Tibial nerve (tissue), 4 donors: ENCODE measurements around the gene SLC13A4. TPM values are rescaled to one million over a fixed set of nuclear protein-coding genes. Genes with fewer than 3 reads are reported as not detected.
"Not testable (repeated sequence)": the region's sequence is repeated elsewhere in the genome, so short reads cannot be mapped to it uniquely, and the experiment has no call there.

ENCODE experiments used
- DNase-seq, 2 donors: peaks; one replicate each; pipeline ENCODE4 v3.0.0-alpha.2; 2019; ENCODE audit warnings: low spot score in 2 of 2
- H3K27ac ChIP-seq, 4 donors: fragments of 200-600 bp; sonication (generic) in 3 of 4; one replicate each; pipeline ENCODE4 v1.5.1; 2017 to 2019; ENCODE audit warnings: mild to moderate bottlenecking in 1 of 4
- H3K27me3 ChIP-seq, 2 donors: fragments of 200-600 bp; sonication (generic) in 1 of 2; one replicate each; pipeline versions ENCODE4 v1.5.1 to v1.6.0; 2017 to 2019
- H3K36me3 ChIP-seq, 3 donors: fragments of 200-600 bp; sonication (generic); one replicate each; pipeline ENCODE4 v1.5.1; 2018 to 2019
- H3K4me1 ChIP-seq, 4 donors: fragments of 200-600 bp; sonication (generic) in 3 of 4; one replicate each; pipeline ENCODE4 v1.5.1; 2017 to 2019
- H3K4me3 ChIP-seq, 4 donors: fragments of 200-600 bp; sonication (generic) in 3 of 4; one replicate each; pipeline ENCODE4 v1.5.1; 2017 to 2019; ENCODE audit warnings: mild to moderate bottlenecking in 1 of 4, moderate library complexity in 1 of 4
- H3K9me3 ChIP-seq, 4 donors: fragments of 200-600 bp; sonication (generic) in 3 of 4; one replicate each; pipeline ENCODE4 v1.5.1; 2017 to 2019
- EP300 ChIP-seq, 2 donors: sonication (generic); formaldehyde crosslinking; IDR thresholded peaks; one replicate each; pipeline ENCODE4 v1.6.1; 2017; ENCODE audit warnings: antibody characterized with exemption in 2 of 2, mild to moderate bottlenecking in 1 of 2
- POLR2A ChIP-seq, 2 donors: fragments of 450-650 bp; IDR thresholded peaks; one replicate each; pipeline ENCODE4 v1.6.1; 2017; ENCODE audit warnings: antibody characterized with exemption in 2 of 2, mild to moderate bottlenecking in 2 of 2, moderate library complexity in 2 of 2
- WGBS, 2 donors: methylation state at CpG; one replicate each; pipeline ENCODE4 v1.1.5; 2018; 5-methylcytosine and 5-hydroxymethylcytosine counted together
- total RNA-seq, 4 donors: library from RNA; depleted of rRNA; stranded (reverse); fragments of >200 nt; gene quantifications; one replicate each; pipeline ENCODE4 v1.1.0, GENCODE V29; 2016
- TF ChIP-seq, protein P1 (sequence below), 5 experiments: fragments of 200-600 bp in 3 of 5; fragments of 450-650 bp in 2 of 5; sonication (generic) in 3 of 5; IDR thresholded peaks; one replicate each; pipeline ENCODE4 v1.5.1; 2016 to 2019; ENCODE audit warnings: antibody characterized with exemption in 5 of 5, mild to moderate bottlenecking in 3 of 5, moderate library complexity in 2 of 5

The SLC13A4 gene
- total RNA-seq, 4 donors from 2014 or later, result not detected

DNA sequence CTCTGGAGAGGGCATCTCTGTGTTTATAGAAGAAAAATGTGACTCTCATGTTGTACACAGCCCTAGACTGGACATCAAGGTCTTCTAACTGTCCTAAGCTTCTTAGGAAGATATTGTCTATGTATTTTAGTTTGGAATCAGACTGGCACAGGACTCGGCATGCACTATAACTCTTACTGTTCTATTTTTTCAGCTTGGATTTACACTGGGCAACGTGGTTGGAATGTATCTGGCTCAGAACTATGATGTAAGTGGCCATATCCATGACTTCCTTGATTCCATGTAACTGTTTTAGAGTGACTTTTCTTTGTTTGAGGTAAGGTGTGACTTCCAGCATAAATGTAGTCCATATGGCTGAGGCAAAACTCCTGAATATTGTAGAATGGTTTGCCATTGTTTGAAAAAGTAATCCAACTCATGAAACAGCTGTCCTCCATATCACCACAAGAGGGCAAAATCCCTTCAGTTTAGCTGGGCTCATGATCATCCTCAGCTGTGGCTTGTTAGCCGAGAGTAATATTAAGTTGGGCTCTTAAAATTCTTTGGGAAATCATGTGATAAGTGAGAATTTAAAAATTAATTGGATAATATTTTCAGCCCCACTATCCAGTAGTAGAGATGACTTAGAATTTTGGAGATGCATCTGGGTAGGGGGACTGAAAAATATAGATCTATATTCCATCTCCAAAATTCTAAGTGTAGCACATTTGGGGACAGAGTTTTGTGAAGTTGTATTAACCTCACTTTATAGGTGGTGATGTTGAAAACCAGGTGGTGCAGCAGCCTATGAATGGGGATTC lies 55.2 kb downstream of the SLC13A4 start:
- H3K4me3 ChIP-seq, result no peak overlapping the region
- peaks cover 0 to 20% (median 0%) of the 10 kb centered on the region in 3 donors for H3K36me3 ChIP-seq
- H3K9me3 ChIP-seq, result no peaks in the 10 kb centered on the region
- peak overlapping the region in 2 of 4 donors; percentile 6 to 12 for H3K27ac ChIP-seq
- WGBS, 2 donors, result 54% methylated on average over 3 of the region's 3 CpGs
- TF ChIP-seq, protein P1, sequence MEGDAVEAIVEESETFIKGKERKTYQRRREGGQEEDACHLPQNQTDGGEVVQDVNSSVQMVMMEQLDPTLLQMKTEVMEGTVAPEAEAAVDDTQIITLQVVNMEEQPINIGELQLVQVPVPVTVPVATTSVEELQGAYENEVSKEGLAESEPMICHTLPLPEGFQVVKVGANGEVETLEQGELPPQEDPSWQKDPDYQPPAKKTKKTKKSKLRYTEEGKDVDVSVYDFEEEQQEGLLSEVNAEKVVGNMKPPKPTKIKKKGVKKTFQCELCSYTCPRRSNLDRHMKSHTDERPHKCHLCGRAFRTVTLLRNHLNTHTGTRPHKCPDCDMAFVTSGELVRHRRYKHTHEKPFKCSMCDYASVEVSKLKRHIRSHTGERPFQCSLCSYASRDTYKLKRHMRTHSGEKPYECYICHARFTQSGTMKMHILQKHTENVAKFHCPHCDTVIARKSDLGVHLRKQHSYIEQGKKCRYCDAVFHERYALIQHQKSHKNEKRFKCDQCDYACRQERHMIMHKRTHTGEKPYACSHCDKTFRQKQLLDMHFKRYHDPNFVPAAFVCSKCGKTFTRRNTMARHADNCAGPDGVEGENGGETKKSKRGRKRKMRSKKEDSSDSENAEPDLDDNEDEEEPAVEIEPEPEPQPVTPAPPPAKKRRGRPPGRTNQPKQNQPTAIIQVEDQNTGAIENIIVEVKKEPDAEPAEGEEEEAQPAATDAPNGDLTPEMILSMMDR (IDR thresholded peaks at IDR 0.05), result peak; percentile 61 to 83 (median 72)
- no peak for TF ChIP-seq EP300 (IDR thresholded peaks at IDR 0.05)
- H3K4me1 ChIP-seq, result peaks cover 0 to 40% (median 12%) of the 10 kb centered on the region in 4 donors
- DNase-seq, result peak in 1 of 2 donors; percentile 41
- no peaks in the 10 kb centered on the region for H3K27me3 ChIP-seq

DNA sequence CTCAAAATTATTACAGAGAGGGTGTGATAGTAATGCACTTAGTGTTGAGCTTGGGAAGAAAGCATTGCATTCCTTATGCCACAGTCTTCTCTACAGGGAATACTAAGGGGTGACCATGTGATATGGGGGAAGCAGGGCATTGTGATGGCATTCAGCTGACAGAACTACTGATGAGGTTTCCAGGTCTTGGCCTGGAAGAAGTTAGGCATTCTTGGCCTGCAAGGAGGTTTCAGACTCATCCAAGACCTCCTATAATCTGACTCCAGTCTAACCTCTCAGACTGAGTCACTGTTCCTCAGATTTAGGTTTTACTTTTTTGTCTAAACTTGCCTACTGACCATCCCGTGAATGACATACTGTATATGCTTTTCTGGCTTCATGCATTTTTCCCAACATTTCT lies 57.8 kb downstream of the SLC13A4 start:
- H3K4me1 ChIP-seq, result peaks cover 0 to 60% (median 12%) of the 10 kb centered on the region in 4 donors
- peak overlapping the region in 1 of 4 donors; percentile 41 for H3K27ac ChIP-seq

GRCh38 chr7:135669774-135670173 lies 58.2 kb downstream of the SLC13A4 start:
- WGBS, 2 donors, result 75 to 82% methylated on average over 1 of the region's 1 CpG
- peaks cover 0 to 64% (median 12%) of the 10 kb centered on the region in 4 donors for H3K4me1 ChIP-seq
- DNase-seq, result no peak
- H3K27me3 ChIP-seq, result no peaks in the 10 kb centered on the region
- no peaks in the 10 kb centered on the region for H3K9me3 ChIP-seq
- H3K4me3 ChIP-seq, result no peak overlapping the region
- TF ChIP-seq EP300 (IDR thresholded peaks at IDR 0.05) (no peak), POLR2A (IDR thresholded peaks at IDR 0.05) (no peak)
- TF ChIP-seq, protein P1 (IDR thresholded peaks at IDR 0.05), result no peak
- peak overlapping the region in 1 of 4 donors; percentile 41 for H3K27ac ChIP-seq
- H3K36me3 ChIP-seq, result peaks cover 0 to 11% (median 0%) of the 10 kb centered on the region in 3 donors

More for the DNA sequence above, 57.8 kb downstream of the SLC13A4 start:
- H3K27me3 ChIP-seq, result no peaks in the 10 kb centered on the region
- TF ChIP-seq, protein P1 (IDR thresholded peaks at IDR 0.05), result no peak
- TF ChIP-seq POLR2A (IDR thresholded peaks at IDR 0.05) (no peak), EP300 (IDR thresholded peaks at IDR 0.05) (no peak)
- no peaks in the 10 kb centered on the region for H3K9me3 ChIP-seq
- H3K4me3 ChIP-seq, result no peak overlapping the region
- WGBS, 2 donors, result 21 to 53% methylated on average over 1 of the region's 1 CpG
- no peak for DNase-seq
- peaks cover 0 to 13% (median 0%) of the 10 kb centered on the region in 3 donors for H3K36me3 ChIP-seq

DNA sequence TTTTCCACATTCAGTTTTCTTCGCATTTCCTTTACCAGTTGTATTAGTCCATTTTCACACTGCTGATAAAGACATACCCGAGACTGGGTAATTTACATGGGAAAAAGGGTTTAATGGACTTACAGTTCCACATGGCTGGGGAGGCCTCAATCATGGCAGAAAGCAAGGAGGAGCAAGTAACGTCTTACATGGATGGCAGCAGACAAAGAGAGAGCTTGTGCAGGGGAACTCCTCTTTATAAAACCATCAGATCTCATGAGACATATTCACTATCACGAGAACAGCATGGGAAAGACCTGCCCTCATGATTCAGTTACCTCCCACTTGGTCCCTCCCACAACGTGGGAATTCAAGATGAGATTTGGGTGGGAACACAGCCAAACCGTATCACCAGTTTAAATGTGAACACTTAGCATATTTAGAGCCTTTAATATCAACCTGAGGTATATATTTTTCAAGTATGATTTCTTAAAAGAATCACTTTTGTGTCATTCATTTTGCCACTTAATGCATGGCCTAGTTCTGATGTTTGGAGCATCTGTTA lies 59.1 kb downstream of the SLC13A4 start:
- not testable (repeated sequence) for H3K27me3 ChIP-seq, H3K36me3 ChIP-seq, DNase-seq, H3K4me3 ChIP-seq, H3K9me3 ChIP-seq, H3K27ac ChIP-seq
- peaks cover 0 to 72% (median 17%) of the 10 kb centered on the region in 4 donors for H3K4me1 ChIP-seq
- 59 to 62% methylated on average over 6 of the region's 6 CpGs for WGBS, 2 donors

GRCh38 chr7:135667626-135668025 lies 60.4 kb downstream of the SLC13A4 start:
- not testable (repeated sequence) for H3K27me3 ChIP-seq, H3K9me3 ChIP-seq, H3K4me3 ChIP-seq, H3K27ac ChIP-seq, H3K36me3 ChIP-seq, DNase-seq
- H3K4me1 ChIP-seq, result peaks cover 0 to 72% (median 22%) of the 10 kb centered on the region in 4 donors
- WGBS, 2 donors, result 95 to 98% methylated on average over 1 of the region's 1 CpG

GRCh38 chr7:135666846-135667245 lies 61.1 kb downstream of the SLC13A4 start:
- TF ChIP-seq EP300 (IDR thresholded peaks at IDR 0.05) (no peak), POLR2A (IDR thresholded peaks at IDR 0.05) (no peak)
- TF ChIP-seq, protein P1 (IDR thresholded peaks at IDR 0.05), result no peak
- H3K4me3 ChIP-seq, result no peak overlapping the region
- WGBS, 2 donors, result 84 to 90% methylated on average over 6 of the region's 6 CpGs
- H3K27me3 ChIP-seq, result no peaks in the 10 kb centered on the region
- H3K4me1 ChIP-seq, result peaks cover 0 to 66% (median 16%) of the 10 kb centered on the region in 4 donors
- DNase-seq, result no peak
- no peaks in the 10 kb centered on the region for H3K9me3 ChIP-seq
- H3K27ac ChIP-seq, result no peak overlapping the region
- peaks cover 0 to 8% (median 0%) of the 10 kb centered on the region in 3 donors for H3K36me3 ChIP-seq
